Stimulated activated CD8-positive, alpha-beta memory T cell treated with anti-CD3 and anti-CD28 coated beads, Interleukin-15, amount 100 ng/mL, for 1 hour (primary cell): ENCODE data around the gene ABCA7.
"Not testable (repeated sequence)": the region's sequence is repeated elsewhere in the genome, so short reads cannot be mapped to it uniquely, and the experiment has no call there.

Experiments used
- DNase-seq: peaks from one replicate; pipeline ENCODE4 v3.0.0-alpha.2; 2020; ENCODE audit warnings: low read depth

The ABCA7 gene

GRCh38 chr19:1016647-1017114, 23.2 kb upstream of the ABCA7 start:
- DNase-seq, result no peak

- DNase-seq, result no peak
Measured at GRCh38 chr19:1017115-1017905, 22.6 kb upstream of the ABCA7 start.

GRCh38 chr19:1017906-1018305, 22.0 kb upstream of the ABCA7 start:
- DNase-seq, result no peak

- no peak for DNase-seq
Measured at GRCh38 chr19:1018393-1018792, 21.5 kb upstream of the ABCA7 start.

- no peak for DNase-seq
Measured at GRCh38 chr19:1018932-1019615, 20.8 kb upstream of the ABCA7 start.

- DNase-seq, result no peak
Measured at GRCh38 chr19:1019616-1019961, 20.3 kb upstream of the ABCA7 start.

GRCh38 chr19:1019980-1020867, 19.7 kb upstream of the ABCA7 start:
- DNase-seq, result no peak

GRCh38 chr19:1020868-1021425, 19.0 kb upstream of the ABCA7 start, which contains the start of gene TMEM259:
TMEM259 (minus strand) TSS chr19:1021123; CDS start chr19:1020996, 127 bp downstream.
- DNase-seq, result peak; percentile 93

- DNase-seq, result not testable (repeated sequence)
Measured at GRCh38 chr19:1023883-1024188, 16.1 kb upstream of the ABCA7 start.

GRCh38 chr19:1025080-1025479, 14.8 kb upstream of the ABCA7 start:
- not testable (repeated sequence) for DNase-seq

GRCh38 chr19:1025960-1026782, 13.7 kb upstream of the ABCA7 start, which contains the start of gene CNN2:
CNN2 (plus strand) TSS chr19:1026608; CDS start chr19:1026662, 54 bp downstream.
- DNase-seq, result peak; percentile 39

GRCh38 chr19:1026783-1027649, 12.9 kb upstream of the ABCA7 start:
- DNase-seq, result no peak

- no peak for DNase-seq
Measured at GRCh38 chr19:1027650-1028061, 12.3 kb upstream of the ABCA7 start.

- DNase-seq, result no peak
Measured at GRCh38 chr19:1028062-1028926, 11.6 kb upstream of the ABCA7 start.

GRCh38 chr19:1032264-1032867, 7.5 kb upstream of the ABCA7 start:
- DNase-seq, result no peak

GRCh38 chr19:1035998-1036621, 3.8 kb upstream of the ABCA7 start:
- DNase-seq, result no peak

GRCh38 chr19:1037621-1038064, 2.3 kb upstream of the ABCA7 start:
- no peak for DNase-seq

GRCh38 chr19:1038978-1039645, 795 bp upstream of the ABCA7 start:
- DNase-seq, result no peak
